DND-41 (cell line): ENCODE results near the gene GTPBP4.

Experiments
- EZH2 ChIP-seq: IDR thresholded peaks from 3 replicates; pipeline ENCODE4 v1.6.1; 2012; ENCODE audit warnings: borderline replicate concordance, low read depth, mild to moderate bottlenecking, moderate library complexity, low read length, inconsistent platforms; ENCODE audit not compliant: severe bottlenecking
- TF ChIP-seq, protein P1 (sequence below): IDR thresholded peaks from 2 replicates; pipeline ENCODE4 v1.5.1; 2012; ENCODE audit warnings: borderline replicate concordance, low read length, moderate library complexity, mild to moderate bottlenecking; ENCODE audit not compliant: poor library complexity, severe bottlenecking; ENCODE audit errors: extremely low read depth

DNA sequence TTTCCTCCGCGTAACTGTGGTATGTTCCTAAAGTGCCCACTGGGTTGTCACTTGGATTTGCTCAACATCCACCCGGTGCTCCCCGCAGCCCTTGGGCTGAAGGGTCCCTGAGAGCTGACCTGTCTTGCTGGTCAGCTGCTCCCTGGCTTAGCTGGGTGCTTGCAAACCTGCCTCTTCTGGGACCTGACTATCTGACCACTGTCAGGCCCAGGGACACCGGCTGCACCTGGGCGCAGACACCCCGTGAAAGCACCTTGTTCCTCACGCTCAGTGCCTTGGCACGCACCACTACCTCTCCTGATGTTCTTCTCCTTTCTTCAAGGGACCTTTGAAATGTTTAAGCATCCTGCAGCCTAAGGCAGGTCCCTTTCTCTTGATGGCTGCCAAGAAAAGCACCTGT lies 30.1 kb upstream of the GTPBP4 start:
- TF ChIP-seq, protein P1, sequence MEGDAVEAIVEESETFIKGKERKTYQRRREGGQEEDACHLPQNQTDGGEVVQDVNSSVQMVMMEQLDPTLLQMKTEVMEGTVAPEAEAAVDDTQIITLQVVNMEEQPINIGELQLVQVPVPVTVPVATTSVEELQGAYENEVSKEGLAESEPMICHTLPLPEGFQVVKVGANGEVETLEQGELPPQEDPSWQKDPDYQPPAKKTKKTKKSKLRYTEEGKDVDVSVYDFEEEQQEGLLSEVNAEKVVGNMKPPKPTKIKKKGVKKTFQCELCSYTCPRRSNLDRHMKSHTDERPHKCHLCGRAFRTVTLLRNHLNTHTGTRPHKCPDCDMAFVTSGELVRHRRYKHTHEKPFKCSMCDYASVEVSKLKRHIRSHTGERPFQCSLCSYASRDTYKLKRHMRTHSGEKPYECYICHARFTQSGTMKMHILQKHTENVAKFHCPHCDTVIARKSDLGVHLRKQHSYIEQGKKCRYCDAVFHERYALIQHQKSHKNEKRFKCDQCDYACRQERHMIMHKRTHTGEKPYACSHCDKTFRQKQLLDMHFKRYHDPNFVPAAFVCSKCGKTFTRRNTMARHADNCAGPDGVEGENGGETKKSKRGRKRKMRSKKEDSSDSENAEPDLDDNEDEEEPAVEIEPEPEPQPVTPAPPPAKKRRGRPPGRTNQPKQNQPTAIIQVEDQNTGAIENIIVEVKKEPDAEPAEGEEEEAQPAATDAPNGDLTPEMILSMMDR = no peak
- TF ChIP-seq EZH2 = no peak
